Effector memory CD8-positive, alpha-beta T cell (primary cell): ENCODE data around the gene ZCCHC2.

Experiments
- ATAC-seq: fragments of 150-1000 bp; cut with Tn5 transposase; replicated peaks from 2 replicates; pipeline ENCODE4 v1.10.0; 2021; ENCODE audit warnings: mild to moderate bottlenecking, moderate library complexity
- DNase-seq, 3 experiments: peaks; one replicate each; pipeline ENCODE4 v3.0.0; 2021
- H3K27ac Mint-ChIP-seq, 2 donors: one replicate each; pipeline ENCODE4 v1.8.0; 2022; ENCODE audit warnings: mild to moderate bottlenecking in 2 of 2, mixed read lengths in 2 of 2, moderate library complexity in 2 of 2
- H3K27me3 Mint-ChIP-seq, 2 donors: one replicate each; pipeline ENCODE4 v1.8.0; 2022; ENCODE audit warnings: mixed read lengths in 2 of 2
- H3K36me3 Mint-ChIP-seq: one replicate; pipeline ENCODE4 v1.8.0; 2022; ENCODE audit warnings: mild to moderate bottlenecking, moderate library complexity, mixed read lengths; ENCODE audit not compliant: insufficient read depth
- H3K4me1 Mint-ChIP-seq, 2 donors: one replicate each; pipeline ENCODE4 v1.8.0; 2022; ENCODE audit warnings: low read depth in 2 of 2, mixed read lengths in 2 of 2
- H3K4me3 Mint-ChIP-seq, 2 donors: one replicate each; pipeline ENCODE4 v1.8.0; 2022; ENCODE audit warnings: mild to moderate bottlenecking in 2 of 2, mixed read lengths in 2 of 2, moderate library complexity in 2 of 2
- H3K9me3 Mint-ChIP-seq, 2 donors: one replicate each; pipeline ENCODE4 v1.8.0; 2022; ENCODE audit warnings: mixed read lengths in 2 of 2

ZCCHC2 gene

GRCh38 chr18:62602706-62603105 is 79.9 kb downstream of the ZCCHC2 start:
- H3K4me3 Mint-ChIP-seq = no peak overlapping the region
- H3K9me3 Mint-ChIP-seq = no peaks in the 10 kb centered on the region
- ATAC-seq (no peak), DNase-seq (no peak)
- H3K27ac Mint-ChIP-seq = no peak overlapping the region
- H3K27me3 Mint-ChIP-seq = peaks cover 67 to 71% of the 10 kb centered on the region in 2 donors
- no peaks in the 10 kb centered on the region for H3K4me1 Mint-ChIP-seq
- H3K36me3 Mint-ChIP-seq = no peaks in the 10 kb centered on the region

GRCh38 chr18:62603211-62603610 is 80.4 kb downstream of the ZCCHC2 start:
- ATAC-seq = no peak
- no peak for DNase-seq
- Mint-ChIP-seq H3K9me3 (no peaks in the 10 kb centered on the region), H3K27me3 (peaks cover 62 to 66% of the 10 kb centered on the region in 2 donors), H3K36me3 (no peaks in the 10 kb centered on the region), H3K4me1 (no peaks in the 10 kb centered on the region), H3K4me3 (no peak overlapping the region), H3K27ac (no peak overlapping the region)

GRCh38 chr18:62603979-62604378 is 81.2 kb downstream of the ZCCHC2 start:
- H3K36me3 Mint-ChIP-seq = no peaks in the 10 kb centered on the region

GRCh38 chr18:62605685-62606084 is 82.9 kb downstream of the ZCCHC2 start:
- H3K36me3 Mint-ChIP-seq = no peaks in the 10 kb centered on the region
- no peaks in the 10 kb centered on the region for H3K4me1 Mint-ChIP-seq
- H3K27me3 Mint-ChIP-seq = peaks cover 48 to 49% of the 10 kb centered on the region in 2 donors

More at GRCh38 chr18:62603979-62604378, 81.2 kb downstream of the ZCCHC2 start:
- ATAC-seq (no peak), DNase-seq (no peak)
- H3K27ac Mint-ChIP-seq = no peak overlapping the region
- peaks cover 54 to 59% of the 10 kb centered on the region in 2 donors for H3K27me3 Mint-ChIP-seq
- H3K4me3 Mint-ChIP-seq = no peak overlapping the region
- no peaks in the 10 kb centered on the region for H3K4me1 Mint-ChIP-seq
- H3K9me3 Mint-ChIP-seq = no peaks in the 10 kb centered on the region

GRCh38 chr18:62606106-62606505 is 83.3 kb downstream of the ZCCHC2 start:
- Mint-ChIP-seq H3K27me3 (peaks cover 48 to 49% of the 10 kb centered on the region in 2 donors), H3K9me3 (no peaks in the 10 kb centered on the region), H3K36me3 (no peaks in the 10 kb centered on the region), H3K4me1 (no peaks in the 10 kb centered on the region), H3K4me3 (no peak overlapping the region), H3K27ac (no peak overlapping the region)
- ATAC-seq (no peak), DNase-seq (no peak)

More at GRCh38 chr18:62605685-62606084, 82.9 kb downstream of the ZCCHC2 start:
- Mint-ChIP-seq H3K27ac (no peak overlapping the region), H3K4me3 (no peak overlapping the region), H3K9me3 (no peaks in the 10 kb centered on the region)
- ATAC-seq (no peak), DNase-seq (no peak)

- Mint-ChIP-seq H3K36me3 (no peaks in the 10 kb centered on the region), H3K27ac (no peak overlapping the region), H3K27me3 (peaks cover 38 to 45% of the 10 kb centered on the region in 2 donors), H3K4me1 (no peaks in the 10 kb centered on the region), H3K9me3 (no peaks in the 10 kb centered on the region), H3K4me3 (no peak overlapping the region)
- DNase-seq = no peak
- ATAC-seq = no peak
Measured at GRCh38 chr18:62607302-62607701, 84.5 kb downstream of the ZCCHC2 start.

- Mint-ChIP-seq H3K9me3 (no peaks in the 10 kb centered on the region), H3K4me1 (peaks cover 0 to 1% of the 10 kb centered on the region in 2 donors), H3K36me3 (no peaks in the 10 kb centered on the region), H3K4me3 (no peak overlapping the region), H3K27me3 (peaks cover 37 to 45% of the 10 kb centered on the region in 2 donors), H3K27ac (no peak overlapping the region)
- ATAC-seq (no peak), DNase-seq (no peak)
Measured at GRCh38 chr18:62607708-62608428, 85.0 kb downstream of the ZCCHC2 start.

- Mint-ChIP-seq H3K4me1 (peaks cover 0 to 1% of the 10 kb centered on the region in 2 donors), H3K9me3 (no peaks in the 10 kb centered on the region), H3K36me3 (no peaks in the 10 kb centered on the region), H3K27ac (no peak overlapping the region), H3K27me3 (peaks cover 25 to 39% of the 10 kb centered on the region in 2 donors), H3K4me3 (no peak overlapping the region)
- ATAC-seq = no peak
- no peak for DNase-seq
Measured at GRCh38 chr18:62609764-62610163, 86.9 kb downstream of the ZCCHC2 start.

- Mint-ChIP-seq H3K27ac (no peak overlapping the region), H3K4me3 (no peak overlapping the region), H3K4me1 (peaks cover 0 to 1% of the 10 kb centered on the region in 2 donors), H3K36me3 (no peaks in the 10 kb centered on the region), H3K9me3 (no peaks in the 10 kb centered on the region), H3K27me3 (peaks cover 25 to 44% of the 10 kb centered on the region in 2 donors)
- DNase-seq = no peak
- ATAC-seq = no peak
Measured at GRCh38 chr18:62610351-62610700, 87.5 kb downstream of the ZCCHC2 start.

GRCh38 chr18:62610701-62611411 is 88.0 kb downstream of the ZCCHC2 start:
- no peak for ATAC-seq
- Mint-ChIP-seq H3K4me1 (peaks cover 0 to 1% of the 10 kb centered on the region in 2 donors), H3K36me3 (no peaks in the 10 kb centered on the region), H3K4me3 (no peak overlapping the region), H3K9me3 (no peaks in the 10 kb centered on the region), H3K27ac (no peak overlapping the region), H3K27me3 (peaks cover 30 to 50% of the 10 kb centered on the region in 2 donors)
- DNase-seq = no peak

GRCh38 chr18:62611453-62612288 is 88.8 kb downstream of the ZCCHC2 start:
- Mint-ChIP-seq H3K4me1 (peaks cover 0 to 1% of the 10 kb centered on the region in 2 donors), H3K27me3 (peaks cover 38 to 58% of the 10 kb centered on the region in 2 donors), H3K4me3 (no peak overlapping the region), H3K9me3 (no peaks in the 10 kb centered on the region), H3K27ac (no peak overlapping the region), H3K36me3 (no peaks in the 10 kb centered on the region)
- DNase-seq (no peak), ATAC-seq (no peak)

- H3K27me3 Mint-ChIP-seq = peaks cover 39 to 64% of the 10 kb centered on the region in 2 donors
- H3K36me3 Mint-ChIP-seq = no peaks in the 10 kb centered on the region
- no peak for DNase-seq
- no peaks in the 10 kb centered on the region for H3K9me3 Mint-ChIP-seq
- ATAC-seq = no peak
- peaks cover 0 to 1% of the 10 kb centered on the region in 2 donors for H3K4me1 Mint-ChIP-seq
- no peak overlapping the region for H3K27ac Mint-ChIP-seq
- H3K4me3 Mint-ChIP-seq = no peak overlapping the region
Measured at GRCh38 chr18:62612289-62612645, 89.4 kb downstream of the ZCCHC2 start.

GRCh38 chr18:62612776-62613175 is 90.0 kb downstream of the ZCCHC2 start:
- H3K27ac Mint-ChIP-seq = no peak overlapping the region
- H3K4me1 Mint-ChIP-seq = peaks cover 0 to 1% of the 10 kb centered on the region in 2 donors
- no peak overlapping the region for H3K4me3 Mint-ChIP-seq
- no peaks in the 10 kb centered on the region for H3K36me3 Mint-ChIP-seq
- ATAC-seq = no peak
- H3K9me3 Mint-ChIP-seq = no peaks in the 10 kb centered on the region
- peaks cover 40 to 69% of the 10 kb centered on the region in 2 donors for H3K27me3 Mint-ChIP-seq
- no peak for DNase-seq
